Measurements from ENCODE around the gene RTF1.

DNA sequence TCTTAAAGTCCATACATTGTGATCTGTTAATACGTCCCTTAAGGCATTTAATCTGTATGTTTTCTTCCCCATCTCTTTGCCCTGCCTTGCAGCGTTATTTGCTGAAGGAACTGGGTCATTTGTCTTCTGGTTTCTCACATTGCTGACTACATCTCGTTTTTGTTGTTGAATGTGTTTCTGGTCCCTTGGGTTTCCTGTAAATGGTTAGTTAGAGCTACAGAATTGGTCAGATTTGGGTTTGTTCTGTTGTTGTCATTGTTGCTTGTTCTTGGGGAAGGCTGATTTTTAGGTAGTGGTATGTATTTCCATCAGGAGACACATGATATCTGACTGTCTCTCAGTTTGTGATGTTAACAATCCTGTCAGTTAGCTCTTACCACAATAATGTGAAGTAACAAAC, 49.8 kb downstream of the RTF1 start:
- TF ChIP-seq EZH2 (IDR thresholded peaks at IDR 0.05) (no peak), POLR2AphosphoS5 (IDR thresholded peaks at IDR 0.05; ENCODE audit: borderline replicate concordance, low read depth, low read length) (no peak), FOXP2 (optimal IDR thresholded peaks at IDR 0.05; ENCODE audit: control extremely low read depth, extremely low read length, insufficient read depth) (no peak)

All from SK-N-MC (cell line).